Adrenal gland (tissue), 12 donors: ENCODE results near the gene CUL9. TPM values are rescaled to one million over a fixed set of nuclear protein-coding genes. Genes with fewer than 3 reads are reported as not detected.

Source experiments
- DNase-seq, 7 donors: peaks; one replicate each; pipeline ENCODE4 v3.0.0-alpha.2; 2019 to 2020
- H3K27ac ChIP-seq, 5 donors: fragments of 200-600 bp; sonication (generic) in 4 of 5; 1 replicate in 3 of 5; 2 replicates in 2 of 5; pipeline versions ENCODE4 v1.5.1 to v1.8.0; 2016 to 2020; ENCODE audit warnings: mild to moderate bottlenecking in 1 of 5
- H3K27me3 ChIP-seq: fragments of 200-600 bp; 2 replicates; pipeline ENCODE4 v1.8.0; 2021
- H3K36me3 ChIP-seq, 2 donors: fragments of 200-600 bp; replicated peaks in 1 of 2; 1 replicate in 1 of 2; 2 replicates in 1 of 2; pipeline versions ENCODE4 v1.5.1 to v1.8.0; 2018 to 2022
- H3K4me1 ChIP-seq, 2 donors: fragments of 200-600 bp; replicated peaks in 1 of 2; 1 replicate in 1 of 2; 2 replicates in 1 of 2; pipeline versions ENCODE4 v1.5.1 to v1.8.0; 2018 to 2021
- H3K4me3 ChIP-seq, 4 donors: fragments of 200-600 bp; sonication (generic) in 3 of 4; one replicate each; pipeline ENCODE4 v1.5.1; 2016 to 2018
- H3K9me3 ChIP-seq, 3 donors: fragments of 200-600 bp; sonication (generic) in 1 of 3; replicated peaks in 1 of 3; 1 replicate in 2 of 3; 2 replicates in 1 of 3; pipeline versions ENCODE4 v1.5.1 to v1.8.0; 2016 to 2021
- POLR2A ChIP-seq, 2 donors: fragments of 450-650 bp; IDR thresholded peaks; one replicate each; pipeline ENCODE4 v1.6.1; 2017; ENCODE audit warnings: antibody characterized with exemption in 2 of 2, mild to moderate bottlenecking in 2 of 2, moderate library complexity in 1 of 2
- WGBS, 4 donors: extraction: QIAGEN DNeasy Blood & Tissue Kit in 2 of 4; methylation state at CpG; one replicate each; pipeline versions ENCODE4 v1.1.5 to v1.1.7; 2013 to 2017; 5-methylcytosine and 5-hydroxymethylcytosine counted together
- intact Hi-C, 2 donors: fragments of 100-400 bp; cut with DNase I; formaldehyde crosslinking; loops; one replicate each; pipeline versions ENCODE4 v1.14.1 to v1.15.0; 2022 to 2023
- polyA plus RNA-seq, 3 donors: library from polyadenylated mRNA; stranded (reverse); fragments of 200-250 nt in 2 of 3; fragments of 350-450 nt in 1 of 3; fragmentation: Illumina TruSeq in 1 of 3; extraction: RNeasy Lipid Tissue Mini Kit (QIAGEN cat#74804) in 1 of 3; gene quantifications; one replicate each; pipeline ENCODE4 v1.2.3, GENCODE V29; 2013 to 2014
- total RNA-seq, 9 donors: library from RNA; depleted of rRNA in 4 of 9; stranded (reverse); fragments of >200 nt in 4 of 9; fragments of 120-200 nt in 1 of 9; fragmentation: NEBNext Ultra II Directional in 1 of 9; extraction: Animal tissue kit (Norgen Biotek cat#: 25700) in 1 of 9; gene quantifications; one replicate each; pipeline versions ENCODE4 v1.1.0 to v1.2.4, GENCODE V29; 2013 to 2023
- TF ChIP-seq, protein P1 (sequence below), 6 experiments: fragments of 450-650 bp in 4 of 6; fragments of 200-600 bp in 2 of 6; sonication (generic) in 1 of 6; IDR thresholded peaks; 1 replicate in 5 of 6; 2 replicates in 1 of 6; pipeline versions ENCODE4 v1.5.1 to v1.8.0; 2016 to 2021; ENCODE audit warnings: antibody characterized with exemption in 6 of 6, mild to moderate bottlenecking in 2 of 6, moderate library complexity in 1 of 6
- donor health status: healthy with polysubstance abuse.
- donor health status: Bipolar disorder and iron deficiency.
- donor health status: DM: yes; HTN: yes; CAD: no.
- donor health status: DM: no; HTN: no; CAD: no.
- donor health status: DM: no; HTN: no; CAD: no.
- donor health status: DM: yes; HTN: yes; CAD: no.

CUL9 gene
- total and polyA plus RNA-seq, 12 donors = 13.3 to 195 (median 33.8) TPM

DNA sequence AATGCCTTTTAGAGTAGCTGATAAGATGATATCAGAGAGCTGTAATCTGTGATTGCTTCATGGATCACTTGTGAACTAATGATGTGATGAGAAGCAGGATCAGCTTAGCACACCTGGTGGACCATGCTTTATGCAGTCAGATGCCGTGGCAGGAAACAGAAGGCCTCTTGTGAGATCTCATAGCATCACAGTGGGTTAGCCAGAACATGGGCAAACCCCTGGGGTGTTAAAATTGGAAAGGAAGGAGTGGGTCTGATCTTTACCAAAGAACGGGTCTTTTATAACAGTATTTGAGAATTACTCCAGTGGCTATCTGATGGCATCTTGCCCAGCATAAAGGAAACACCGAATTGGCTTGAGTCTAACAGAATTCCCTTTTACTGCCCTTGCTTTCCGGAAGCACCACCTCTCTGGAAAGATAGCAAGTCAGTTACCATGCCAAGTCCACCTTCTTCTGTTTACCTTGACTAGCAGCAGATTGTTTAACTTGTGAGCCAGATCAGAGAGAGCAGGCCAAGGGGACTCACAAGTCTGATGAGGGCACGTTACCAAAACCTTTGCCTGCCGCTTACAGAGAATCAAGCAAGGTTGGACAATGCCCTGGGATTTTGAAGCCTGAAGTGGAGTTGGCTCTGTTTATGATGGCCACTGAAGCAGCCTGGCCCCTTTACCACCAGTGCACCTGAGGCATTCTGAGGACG, 31.8 kb upstream of the CUL9 start:
- WGBS, 4 donors = 37 to 52% (median 42%) methylated on average over 7 of the region's 7 CpGs
- intact Hi-C loops = no loop called here
- no peaks in the 10 kb centered on the region for H3K27me3 ChIP-seq
- no peaks in the 10 kb centered on the region for H3K36me3 ChIP-seq
- no peaks in the 10 kb centered on the region for H3K9me3 ChIP-seq
- H3K4me3 ChIP-seq = no peak overlapping the region
- H3K4me1 ChIP-seq = no peaks in the 10 kb centered on the region
- no peak for DNase-seq
- H3K27ac ChIP-seq = no peak overlapping the region
- TF ChIP-seq, protein P1, sequence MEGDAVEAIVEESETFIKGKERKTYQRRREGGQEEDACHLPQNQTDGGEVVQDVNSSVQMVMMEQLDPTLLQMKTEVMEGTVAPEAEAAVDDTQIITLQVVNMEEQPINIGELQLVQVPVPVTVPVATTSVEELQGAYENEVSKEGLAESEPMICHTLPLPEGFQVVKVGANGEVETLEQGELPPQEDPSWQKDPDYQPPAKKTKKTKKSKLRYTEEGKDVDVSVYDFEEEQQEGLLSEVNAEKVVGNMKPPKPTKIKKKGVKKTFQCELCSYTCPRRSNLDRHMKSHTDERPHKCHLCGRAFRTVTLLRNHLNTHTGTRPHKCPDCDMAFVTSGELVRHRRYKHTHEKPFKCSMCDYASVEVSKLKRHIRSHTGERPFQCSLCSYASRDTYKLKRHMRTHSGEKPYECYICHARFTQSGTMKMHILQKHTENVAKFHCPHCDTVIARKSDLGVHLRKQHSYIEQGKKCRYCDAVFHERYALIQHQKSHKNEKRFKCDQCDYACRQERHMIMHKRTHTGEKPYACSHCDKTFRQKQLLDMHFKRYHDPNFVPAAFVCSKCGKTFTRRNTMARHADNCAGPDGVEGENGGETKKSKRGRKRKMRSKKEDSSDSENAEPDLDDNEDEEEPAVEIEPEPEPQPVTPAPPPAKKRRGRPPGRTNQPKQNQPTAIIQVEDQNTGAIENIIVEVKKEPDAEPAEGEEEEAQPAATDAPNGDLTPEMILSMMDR (IDR thresholded peaks at IDR 0.05) = no peak
- TF ChIP-seq POLR2A (IDR thresholded peaks at IDR 0.05) = no peak

DNA sequence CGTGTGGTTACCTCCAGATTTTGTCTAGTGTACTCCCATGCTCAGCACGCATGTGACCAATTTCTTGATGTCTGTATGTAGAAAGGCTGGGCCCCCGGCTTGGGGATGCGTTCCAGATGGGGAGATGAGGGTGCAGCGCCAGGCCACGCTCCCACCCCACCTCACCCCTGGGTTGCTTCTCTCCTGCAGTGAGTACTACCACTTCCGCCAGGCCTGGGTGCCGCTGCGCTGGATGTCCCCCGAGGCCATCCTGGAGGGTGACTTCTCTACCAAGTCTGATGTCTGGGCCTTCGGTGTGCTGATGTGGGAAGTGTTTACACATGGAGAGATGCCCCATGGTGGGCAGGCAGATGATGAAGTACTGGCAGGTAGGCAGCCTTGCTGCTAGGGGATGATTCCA, 22.4 kb upstream of the CUL9 start:
- H3K27ac ChIP-seq = no peak overlapping the region
- no peaks in the 10 kb centered on the region for H3K4me1 ChIP-seq
- intact Hi-C loops = no loop called here
- DNase-seq = no peak
- H3K27me3 ChIP-seq = no peaks in the 10 kb centered on the region
- no peak overlapping the region for H3K4me3 ChIP-seq
- TF ChIP-seq, protein P1 (IDR thresholded peaks at IDR 0.05) = no peak
- no peak for TF ChIP-seq POLR2A (IDR thresholded peaks at IDR 0.05)
- no peaks in the 10 kb centered on the region for H3K9me3 ChIP-seq
- 84 to 94% (median 93%) methylated on average over 5 to 11 of the region's 11 CpGs for WGBS, 4 donors
- no peaks in the 10 kb centered on the region for H3K36me3 ChIP-seq

DNA sequence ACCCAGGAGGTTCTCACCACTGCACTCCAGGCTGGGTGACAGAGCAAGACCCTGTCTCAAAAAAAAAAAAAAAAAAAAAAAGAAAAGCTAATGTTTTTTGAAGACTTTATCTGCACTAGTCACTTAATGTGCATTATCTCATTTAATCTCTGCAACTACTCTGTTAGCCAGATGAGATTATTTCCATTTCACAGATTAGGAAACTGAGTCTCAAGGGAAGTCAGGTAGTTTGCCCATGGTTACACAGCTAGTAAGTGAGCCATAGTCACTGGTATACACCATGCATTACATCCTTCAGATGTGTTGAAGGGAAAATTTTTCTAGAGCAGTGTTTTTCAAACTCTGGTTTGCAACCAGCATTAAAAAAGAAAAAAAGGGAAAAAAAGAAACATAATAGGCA, 18.1 kb upstream of the CUL9 start:
- no peaks in the 10 kb centered on the region for H3K4me1 ChIP-seq
- no peak for DNase-seq
- no peak overlapping the region for H3K4me3 ChIP-seq
- intact Hi-C loops = no loop called here
- H3K9me3 ChIP-seq = no peaks in the 10 kb centered on the region
- H3K36me3 ChIP-seq = no peaks in the 10 kb centered on the region
- TF ChIP-seq, protein P1 (IDR thresholded peaks at IDR 0.05) = no peak
- TF ChIP-seq POLR2A (IDR thresholded peaks at IDR 0.05) = no peak
- H3K27me3 ChIP-seq = no peaks in the 10 kb centered on the region
- no peak overlapping the region for H3K27ac ChIP-seq

DNA sequence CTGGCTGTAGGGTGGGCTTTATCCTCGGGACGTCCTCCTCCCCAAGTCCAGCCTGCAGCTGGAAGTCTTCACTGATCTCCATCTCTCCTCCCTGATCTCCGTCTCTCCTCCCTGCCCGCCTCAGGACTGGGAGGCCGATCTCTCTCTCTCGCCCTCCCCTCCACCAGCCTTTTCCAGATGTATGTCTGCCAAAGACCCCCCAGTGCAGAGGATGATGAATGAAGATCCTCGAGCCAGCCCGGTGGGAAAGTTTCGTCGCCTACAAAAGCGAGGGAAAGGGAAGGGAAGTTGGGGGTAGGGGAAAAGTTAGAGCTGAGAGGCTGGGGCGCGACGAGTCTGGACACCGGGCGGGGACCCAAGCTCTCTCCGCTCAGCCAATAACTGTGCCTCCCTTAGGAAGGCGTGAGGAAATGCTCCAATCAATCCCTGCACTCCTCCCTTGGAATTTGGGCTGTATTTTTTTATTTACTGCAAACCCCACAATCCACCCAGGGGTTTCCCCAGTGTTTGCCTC, 11.5 kb upstream of the CUL9 start:
- intact Hi-C loops = no loop called here
- H3K27me3 ChIP-seq = no peaks in the 10 kb centered on the region
- peaks cover 27 to 33% of the 10 kb centered on the region in 2 donors for H3K4me1 ChIP-seq
- H3K36me3 ChIP-seq = peaks cover 0 to 8% of the 10 kb centered on the region in 2 donors
- no peaks in the 10 kb centered on the region for H3K9me3 ChIP-seq
- peak overlapping the region in 2 of 4 donors; percentile 49 to 96 for H3K4me3 ChIP-seq
- H3K27ac ChIP-seq = peak overlapping the region; percentile 28 to 96 (median 94)
- TF ChIP-seq, protein P1 (IDR thresholded peaks at IDR 0.05) = peak in 1 of 6 experiments; percentile 10
- no peak for TF ChIP-seq POLR2A (IDR thresholded peaks at IDR 0.05)
- whole genome bisulfite sequencing, 4 donors = 0 to 4% (median 1%) methylated on average over 18 of the region's 18 CpGs
- peak; percentile 71 to 88 (median 80) for DNase-seq
